ENCODE measurements around the gene NCBP2L.

DNA sequence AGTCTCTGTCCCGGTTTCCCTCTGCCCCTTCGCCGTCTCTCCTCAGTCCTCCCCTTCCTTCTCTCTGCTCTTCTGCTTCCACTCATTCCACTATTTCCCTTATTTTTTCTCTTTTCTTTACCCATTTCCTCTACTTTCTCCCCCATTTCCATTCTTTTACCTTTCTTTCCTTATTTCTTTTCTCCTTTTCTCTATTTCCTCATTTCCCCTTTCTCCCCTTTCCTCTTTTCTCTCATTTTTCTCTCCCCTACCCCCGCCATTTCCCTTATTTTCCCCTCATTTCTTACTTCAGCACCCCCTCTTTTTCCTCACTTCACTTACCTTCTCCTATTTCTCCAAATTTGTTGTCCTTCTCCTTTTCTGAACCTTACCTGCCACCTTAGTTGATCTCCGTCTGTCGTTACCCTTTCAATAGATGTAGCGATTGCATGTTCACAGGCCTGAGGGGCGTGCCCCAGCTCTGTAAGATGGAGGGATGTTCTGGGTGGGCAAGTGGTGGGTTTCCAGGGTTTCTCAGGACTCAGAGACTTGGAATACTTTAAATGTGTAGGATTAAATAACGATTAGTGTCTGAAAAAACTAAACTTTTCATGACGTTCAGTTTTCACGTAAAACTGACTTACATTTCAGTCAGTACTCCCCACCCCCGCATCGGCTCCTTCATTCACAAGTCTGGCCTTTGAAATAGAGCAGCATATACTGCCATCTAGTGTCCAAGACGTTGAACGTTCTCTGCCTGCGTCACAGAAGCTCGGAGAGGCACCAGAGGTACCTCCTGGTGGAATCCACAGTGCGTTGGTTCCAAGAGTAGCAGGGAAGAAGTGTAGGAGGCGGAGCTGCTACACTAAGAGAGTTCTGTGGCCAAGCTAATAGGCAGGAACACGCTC, 641 bp upstream of the NCBP2L start:
- TF ChIP-seq, protein P1, sequence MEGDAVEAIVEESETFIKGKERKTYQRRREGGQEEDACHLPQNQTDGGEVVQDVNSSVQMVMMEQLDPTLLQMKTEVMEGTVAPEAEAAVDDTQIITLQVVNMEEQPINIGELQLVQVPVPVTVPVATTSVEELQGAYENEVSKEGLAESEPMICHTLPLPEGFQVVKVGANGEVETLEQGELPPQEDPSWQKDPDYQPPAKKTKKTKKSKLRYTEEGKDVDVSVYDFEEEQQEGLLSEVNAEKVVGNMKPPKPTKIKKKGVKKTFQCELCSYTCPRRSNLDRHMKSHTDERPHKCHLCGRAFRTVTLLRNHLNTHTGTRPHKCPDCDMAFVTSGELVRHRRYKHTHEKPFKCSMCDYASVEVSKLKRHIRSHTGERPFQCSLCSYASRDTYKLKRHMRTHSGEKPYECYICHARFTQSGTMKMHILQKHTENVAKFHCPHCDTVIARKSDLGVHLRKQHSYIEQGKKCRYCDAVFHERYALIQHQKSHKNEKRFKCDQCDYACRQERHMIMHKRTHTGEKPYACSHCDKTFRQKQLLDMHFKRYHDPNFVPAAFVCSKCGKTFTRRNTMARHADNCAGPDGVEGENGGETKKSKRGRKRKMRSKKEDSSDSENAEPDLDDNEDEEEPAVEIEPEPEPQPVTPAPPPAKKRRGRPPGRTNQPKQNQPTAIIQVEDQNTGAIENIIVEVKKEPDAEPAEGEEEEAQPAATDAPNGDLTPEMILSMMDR (optimal IDR thresholded peaks at IDR 0.05 in 1 of 3, IDR thresholded peaks at IDR 0.05 in 1 of 3, conservative IDR thresholded peaks at IDR 0.05 in 1 of 3; ENCODE audit: extremely low read depth in 1 of 3, insufficient read depth in 2 of 3, low read length in 3 of 3), result peak; percentile 58 to 84 (median 77)
- TF ChIP-seq EZH2 (IDR thresholded peaks at IDR 0.05; ENCODE audit: low read length), result no peak

Data from keratinocyte (primary cell).